Natural killer cell treated with Interleukin-12 subunit alpha and Interleukin-12 subunit beta and Interleukin-15 and Interleukin-18, amount 100 ng/mL, for 72 hours (primary cell): Measurements from ENCODE around the gene TTLL3. TPM values are rescaled to one million over a fixed set of nuclear protein-coding genes. Genes with fewer than 3 reads are reported as not detected.

Experiments
- ATAC-seq, 2 donors: fragments of 150-1000 bp; cut with Tn5 transposase in 1 of 2; sonication (Bioruptor Pico), chemical (Tn5 transposase) in 1 of 2; 2 replicates each; pipeline ENCODE4 v1.10.0; 2021
- DNase-seq: peaks from one replicate; pipeline ENCODE4 v3.0.0; 2022; ENCODE audit warnings: low spot score
- H3K27ac Mint-ChIP-seq, 2 donors: 1 replicate in 1 of 2; 2 replicates in 1 of 2; pipeline ENCODE4 v1.8.0; 2022; ENCODE audit warnings: mixed read lengths in 2 of 2, mild to moderate bottlenecking in 1 of 2, moderate library complexity in 1 of 2
- H3K27me3 Mint-ChIP-seq, 2 donors: 1 replicate in 1 of 2; 2 replicates in 1 of 2; pipeline ENCODE4 v1.8.0; 2022; ENCODE audit warnings: mixed read lengths in 2 of 2
- H3K36me3 Mint-ChIP-seq: one replicate; pipeline ENCODE4 v1.8.0; 2022; ENCODE audit warnings: mixed read lengths
- H3K4me1 Mint-ChIP-seq, 2 donors: 1 replicate in 1 of 2; 2 replicates in 1 of 2; pipeline ENCODE4 v1.8.0; 2022; ENCODE audit warnings: low read depth in 2 of 2, mixed read lengths in 2 of 2, mild to moderate bottlenecking in 1 of 2
- H3K4me3 Mint-ChIP-seq: one replicate; pipeline ENCODE4 v1.8.0; 2022; ENCODE audit warnings: mixed read lengths
- H3K9me3 Mint-ChIP-seq: 2 replicates; pipeline ENCODE4 v1.8.0; 2022; ENCODE audit warnings: mixed read lengths
- total RNA-seq, 2 donors: library from RNA; stranded (reverse); gene quantifications; one replicate each; pipeline ENCODE4 v1.2.3, GENCODE V29; 2022

The TTLL3 gene
- total RNA-seq, 2 donors from 2014 or later, result 50.0 to 91.3 TPM

DNA sequence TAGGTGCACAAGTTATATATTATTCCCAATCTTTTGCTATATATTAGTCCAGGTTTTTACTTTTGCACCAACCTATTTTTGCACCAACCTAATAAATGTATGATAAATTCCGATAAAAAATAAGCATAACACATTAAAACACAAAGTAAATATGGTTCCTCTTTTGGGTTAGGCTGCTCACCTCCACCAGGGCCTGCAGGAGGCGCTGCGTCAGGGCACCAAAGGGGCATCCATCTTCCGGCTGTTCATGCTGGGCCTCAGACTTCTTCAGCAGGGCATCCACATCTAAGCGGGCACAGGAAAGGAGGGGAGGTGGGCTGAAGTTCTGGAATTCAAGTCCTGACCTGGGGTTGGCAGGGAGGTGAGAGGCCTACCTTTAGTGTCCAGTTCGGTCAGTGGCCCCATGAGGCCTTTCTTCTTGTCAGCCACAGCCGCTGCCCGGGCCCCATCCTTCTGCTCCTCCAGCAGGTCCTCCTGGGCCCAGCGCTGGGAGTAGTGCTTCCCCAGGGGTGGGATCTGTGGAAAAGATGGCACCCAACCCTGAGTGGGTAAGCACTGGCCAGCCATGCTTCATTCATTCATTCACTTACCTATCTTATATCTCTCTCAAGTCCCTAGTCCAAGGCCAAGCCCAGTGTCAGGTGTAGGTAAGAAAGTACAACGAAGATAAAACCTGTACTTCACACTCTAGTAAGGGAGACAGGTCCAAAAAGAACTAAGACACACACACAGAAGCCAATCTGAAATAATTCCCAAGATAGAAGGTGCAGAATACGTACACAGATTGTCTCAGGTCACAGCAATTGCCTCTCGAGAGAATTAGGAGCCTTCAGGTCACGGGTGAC lies 23.0 kb upstream of the TTLL3 start:
- ATAC-seq, result no peak
- Mint-ChIP-seq H3K27ac (peak overlapping the region; percentile 9 to 21), H3K4me3 (no peak overlapping the region), H3K4me1 (peaks cover 37 to 46% of the 10 kb centered on the region in 2 donors), H3K36me3 (peaks cover 36% of the 10 kb centered on the region), H3K27me3 (no peaks in the 10 kb centered on the region), H3K9me3 (no peaks in the 10 kb centered on the region)
- DNase-seq, result no peak

DNA sequence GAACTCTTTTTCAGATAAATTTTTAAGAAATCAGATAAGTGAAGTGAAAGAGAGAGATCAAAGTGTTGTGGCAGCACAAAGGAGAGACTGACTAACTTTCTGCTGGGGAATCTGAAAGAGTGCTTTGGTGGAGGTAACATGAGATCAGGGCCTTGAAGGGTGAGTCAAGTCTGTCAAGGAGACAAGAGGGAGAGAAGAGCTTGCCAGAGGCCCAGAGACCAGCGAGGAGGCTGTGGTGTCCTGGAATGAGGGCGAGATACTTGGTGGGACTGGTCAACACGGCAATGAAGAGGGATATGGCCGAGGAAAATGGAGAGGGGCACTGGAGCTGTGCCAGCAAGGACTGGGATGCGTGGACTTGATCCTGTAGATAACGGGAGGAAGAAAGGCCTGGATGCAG lies 22.3 kb upstream of the TTLL3 start:
- Mint-ChIP-seq H3K27me3 (no peaks in the 10 kb centered on the region), H3K4me3 (no peak overlapping the region), H3K9me3 (no peaks in the 10 kb centered on the region), H3K4me1 (peaks cover 31 to 40% of the 10 kb centered on the region in 2 donors), H3K36me3 (peaks cover 29% of the 10 kb centered on the region), H3K27ac (peak overlapping the region; percentile 9 to 21)
- no peak for DNase-seq
- ATAC-seq, result no peak

DNA sequence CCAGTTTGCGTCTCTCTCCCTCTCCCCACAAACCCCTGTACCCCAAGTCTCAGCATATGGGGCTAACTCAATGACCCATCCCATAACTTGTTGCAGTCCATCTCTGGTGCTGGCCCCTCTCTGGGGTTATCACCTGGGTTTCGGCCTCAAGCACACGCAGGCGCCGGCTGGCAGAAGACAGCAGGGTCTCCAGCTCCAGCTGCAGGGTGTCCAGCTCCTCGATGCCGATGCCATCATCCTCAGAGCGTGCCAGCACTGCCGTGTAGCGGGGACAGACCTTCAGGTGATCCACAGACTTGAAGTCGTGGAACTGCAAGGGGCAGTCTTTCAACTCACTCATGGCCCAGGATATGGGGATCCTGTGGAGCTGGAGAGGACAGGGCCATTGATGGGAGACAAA lies 18.9 kb upstream of the TTLL3 start:
- no peaks in the 10 kb centered on the region for H3K9me3 Mint-ChIP-seq
- no peaks in the 10 kb centered on the region for H3K27me3 Mint-ChIP-seq
- peaks cover 37% of the 10 kb centered on the region for H3K36me3 Mint-ChIP-seq
- H3K27ac Mint-ChIP-seq, result peak overlapping the region; percentile 99
- DNase-seq (no peak), ATAC-seq (no peak)
- H3K4me1 Mint-ChIP-seq, result peaks cover 49 to 51% of the 10 kb centered on the region in 2 donors
- H3K4me3 Mint-ChIP-seq, result peak overlapping the region; percentile 99

GRCh38 chr3:9791790-9792404 lies 18.2 kb upstream of the TTLL3 start:
- peak overlapping the region; percentile 99 for H3K27ac Mint-ChIP-seq
- H3K36me3 Mint-ChIP-seq, result peaks cover 37% of the 10 kb centered on the region
- H3K9me3 Mint-ChIP-seq, result no peaks in the 10 kb centered on the region
- no peaks in the 10 kb centered on the region for H3K27me3 Mint-ChIP-seq
- H3K4me1 Mint-ChIP-seq, result peaks cover 51% of the 10 kb centered on the region in 2 donors
- DNase-seq, result peak; percentile 26
- no peak for ATAC-seq
- H3K4me3 Mint-ChIP-seq, result peak overlapping the region; percentile 99

GRCh38 chr3:9792405-9793160 lies 17.5 kb upstream of the TTLL3 start, which contains the start of the genes ARPC4 and TADA3:
Gene ARPC4, plus strand, starts transcription at chr3:9793082. Its CDS starts 40 bp downstream, at chr3:9793122.
Gene TADA3, minus strand, starts transcription at chr3:9792473. Its CDS starts 1,007 bp downstream, at chr3:9791466.
- Mint-ChIP-seq H3K9me3 (no peaks in the 10 kb centered on the region), H3K4me1 (peaks cover 55 to 56% of the 10 kb centered on the region in 2 donors), H3K36me3 (peaks cover 34% of the 10 kb centered on the region), H3K4me3 (peak within 1 kb of the TSS; percentile 99), H3K27me3 (no peaks in the 10 kb centered on the region), H3K27ac (peak within 1 kb of the TSS; percentile 99)
- ATAC-seq, result peak; percentile 91 to 94
- DNase-seq, result peak; percentile 97

- Mint-ChIP-seq H3K27ac (peak overlapping the region; percentile 99), H3K4me3 (peak overlapping the region; percentile 99), H3K27me3 (no peaks in the 10 kb centered on the region), H3K4me1 (peaks cover 55 to 57% of the 10 kb centered on the region in 2 donors), H3K36me3 (peaks cover 33% of the 10 kb centered on the region), H3K9me3 (no peaks in the 10 kb centered on the region)
- DNase-seq (no peak), ATAC-seq (peak in 1 of 2 donors; percentile 36)
These were observed 16.8 kb upstream of the TTLL3 start for GRCh38 chr3:9793161-9793781.

- Mint-ChIP-seq H3K4me3 (peak overlapping the region; percentile 99), H3K4me1 (peaks cover 51 to 58% of the 10 kb centered on the region in 2 donors), H3K36me3 (peaks cover 34% of the 10 kb centered on the region), H3K9me3 (no peaks in the 10 kb centered on the region), H3K27ac (peak overlapping the region; percentile 99), H3K27me3 (no peaks in the 10 kb centered on the region)
- DNase-seq (peak; percentile 26), ATAC-seq (no peak)
These were observed 15.7 kb upstream of the TTLL3 start for GRCh38 chr3:9794400-9794799.

DNA sequence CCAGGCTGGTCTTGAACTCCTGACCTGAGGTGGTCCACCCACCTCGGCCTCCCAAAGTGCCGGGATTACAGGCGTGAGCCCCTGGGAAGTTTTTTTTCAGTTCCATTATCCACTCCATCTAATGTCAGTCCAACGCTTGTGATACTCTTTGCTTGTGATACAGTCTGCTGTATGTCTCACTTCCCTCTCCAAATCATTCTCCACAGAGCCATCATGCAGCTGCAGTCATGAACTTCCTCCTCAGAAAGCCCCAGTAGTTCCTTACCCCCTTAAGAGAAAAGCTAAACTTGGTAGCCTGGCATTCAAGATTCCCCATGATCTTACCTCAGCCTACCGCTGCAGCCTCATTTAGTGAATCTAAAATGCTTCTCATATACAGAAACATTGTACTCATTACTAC lies 14.9 kb upstream of the TTLL3 start:
- ATAC-seq (no peak), DNase-seq (peak; percentile 31)
- Mint-ChIP-seq H3K36me3 (peaks cover 30% of the 10 kb centered on the region), H3K27ac (peak overlapping the region; percentile 99), H3K27me3 (no peaks in the 10 kb centered on the region), H3K4me3 (peak overlapping the region; percentile 87), H3K9me3 (no peaks in the 10 kb centered on the region), H3K4me1 (peaks cover 47 to 54% of the 10 kb centered on the region in 2 donors)

DNA sequence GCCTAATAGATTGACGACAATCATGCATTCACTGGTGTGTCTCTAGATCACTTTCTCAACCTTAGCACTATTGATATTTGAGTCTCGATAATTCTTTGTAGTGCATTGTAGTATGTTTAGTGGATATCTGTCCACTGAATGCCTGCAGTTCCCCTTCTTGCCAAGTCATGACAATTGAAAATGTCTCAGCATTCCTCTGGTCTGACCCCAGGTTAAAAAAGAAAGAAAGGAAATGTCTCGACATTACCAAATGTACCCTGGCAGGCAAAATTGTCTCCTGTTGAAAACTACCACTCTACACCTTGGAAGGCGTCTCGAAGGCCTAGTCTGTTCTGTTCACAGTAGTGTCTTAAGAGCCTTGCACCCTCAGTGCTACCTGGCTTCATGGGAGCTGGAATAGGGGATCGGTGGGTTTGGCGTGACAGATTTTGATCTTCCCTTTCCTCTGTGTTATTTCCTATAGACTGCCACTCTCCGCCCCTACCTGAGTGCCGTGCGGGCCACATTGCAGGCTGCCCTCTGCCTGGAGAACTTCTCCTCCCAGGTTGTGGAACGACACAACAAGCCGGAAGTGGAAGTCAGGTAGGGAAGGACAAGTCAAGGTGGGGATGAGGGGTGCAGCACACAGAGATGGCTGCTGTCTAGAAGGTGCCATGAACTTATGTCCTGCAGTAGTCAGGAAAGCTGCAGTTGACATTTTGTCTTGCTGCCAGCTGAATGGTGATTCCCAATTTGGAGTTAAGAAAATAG lies 12.7 kb upstream of the TTLL3 start:
- no peak for ATAC-seq
- peaks cover 31 to 36% of the 10 kb centered on the region in 2 donors for H3K4me1 Mint-ChIP-seq
- H3K27ac Mint-ChIP-seq, result peak overlapping the region in 1 of 2 donors; percentile 99
- H3K9me3 Mint-ChIP-seq, result no peaks in the 10 kb centered on the region
- peaks cover 26% of the 10 kb centered on the region for H3K36me3 Mint-ChIP-seq
- H3K4me3 Mint-ChIP-seq, result no peak overlapping the region
- DNase-seq, result no peak
- no peaks in the 10 kb centered on the region for H3K27me3 Mint-ChIP-seq

GRCh38 chr3:9800529-9800928 lies 9.5 kb upstream of the TTLL3 start:
- Mint-ChIP-seq H3K27me3 (no peaks in the 10 kb centered on the region), H3K9me3 (no peaks in the 10 kb centered on the region), H3K36me3 (peaks cover 23% of the 10 kb centered on the region), H3K4me3 (no peak overlapping the region), H3K27ac (no peak overlapping the region), H3K4me1 (peaks cover 26 to 34% of the 10 kb centered on the region in 2 donors)
- ATAC-seq (no peak), DNase-seq (no peak)

DNA sequence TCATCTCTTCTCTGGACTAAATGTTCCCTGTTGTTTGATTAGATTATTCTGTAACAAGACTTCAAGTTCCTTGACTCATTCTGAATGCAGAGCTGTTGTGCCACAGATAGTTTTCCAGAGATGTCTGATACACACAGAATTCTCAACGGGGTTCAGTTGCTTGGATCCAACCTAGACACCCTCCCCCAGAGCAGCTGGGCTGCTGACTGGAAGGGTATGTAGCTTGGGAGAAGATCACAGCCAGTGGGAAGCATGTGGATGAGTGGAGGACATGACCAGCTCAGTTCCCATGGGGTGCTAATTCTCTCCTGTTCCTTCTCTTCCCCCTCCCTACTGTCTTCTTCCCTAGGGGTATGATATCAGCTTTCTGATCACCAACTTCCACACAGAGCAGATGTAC lies 6.6 kb upstream of the TTLL3 start:
- peak overlapping the region in 1 of 2 donors; percentile 61 for H3K27ac Mint-ChIP-seq
- no peaks in the 10 kb centered on the region for H3K27me3 Mint-ChIP-seq

DNA sequence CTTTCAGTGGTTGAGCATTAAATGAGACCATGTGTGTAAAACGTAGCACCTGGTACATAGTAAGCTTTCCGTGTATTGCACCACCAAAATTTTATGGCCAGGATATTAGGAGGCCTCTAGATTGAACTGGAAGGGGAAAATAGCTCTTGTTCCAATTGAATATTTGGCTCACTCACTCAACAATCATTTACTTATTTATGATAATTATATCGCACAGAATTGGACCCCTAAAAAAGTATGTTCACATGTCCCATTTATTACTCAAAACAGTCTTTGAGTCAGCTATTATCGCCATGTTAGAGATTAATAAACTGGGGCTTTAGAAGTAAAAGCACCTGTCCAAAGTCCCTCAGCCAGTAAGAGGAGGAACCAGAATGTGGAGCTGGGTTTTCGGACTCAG lies 5.1 kb upstream of the TTLL3 start:
- DNase-seq (no peak), ATAC-seq (no peak)
- Mint-ChIP-seq H3K36me3 (peaks cover 18% of the 10 kb centered on the region), H3K27me3 (no peaks in the 10 kb centered on the region), H3K27ac (peak overlapping the region; percentile 20 to 61), H3K4me1 (peaks cover 40 to 47% of the 10 kb centered on the region in 2 donors), H3K4me3 (no peak overlapping the region), H3K9me3 (no peaks in the 10 kb centered on the region)

More for the DNA sequence above, 6.6 kb upstream of the TTLL3 start:
- peaks cover 28 to 37% of the 10 kb centered on the region in 2 donors for H3K4me1 Mint-ChIP-seq
- ATAC-seq (no peak), DNase-seq (no peak)
- H3K9me3 Mint-ChIP-seq, result no peaks in the 10 kb centered on the region
- H3K36me3 Mint-ChIP-seq, result peaks cover 18% of the 10 kb centered on the region
- no peak overlapping the region for H3K4me3 Mint-ChIP-seq
